H1 (cell line): ENCODE results near the gene METAP1D. TPM values are rescaled to one million over a fixed set of nuclear protein-coding genes. Genes with fewer than 3 reads are reported as not detected.

ENCODE experiments used
- CTCF ChIA-PET: fragments of 300-600 bp; sonication (Branson Sonifier 250); formaldehyde crosslinking; loops from one replicate; lab custom pipeline; 2021; ENCODE audit not compliant: partially characterized antibody; lab: Charles Lee
- POLR2A ChIA-PET: fragments of 300-600 bp; sonication (Branson Sonifier 250); formaldehyde crosslinking; loops from one replicate; lab custom pipeline; 2021; ENCODE audit warnings: inconsistent platforms; ENCODE audit not compliant: partially characterized antibody; lab: Charles Lee
- DNase-seq, 2 experiments: peaks; one replicate each; pipeline versions ENCODE4 v3.0.0 to v3.0.0-alpha.2; 2010 to 2022; ENCODE audit warnings: low spot score in 2 of 2, low read depth in 1 of 2, mixed read lengths in 1 of 2
- FAIRE-seq: peaks from 2 replicates; lab custom pipeline; 2011; peaks lifted over from hg19 to GRCh38; lab: Jason Lieb, UNC
- H2AFZ ChIP-seq: 2 replicates; pipeline ENCODE4 v1.8.1; 2012; ENCODE audit warnings: low read length, inconsistent platforms
- H2AK5ac ChIP-seq: 2 replicates; pipeline ENCODE4 v1.6.1; 2013; ENCODE audit warnings: low read depth, low read length
- H2BK120ac ChIP-seq: replicated peaks from 2 replicates; pipeline ENCODE3; 2013; ENCODE audit warnings: low read depth, low read length, inconsistent platforms
- H2BK12ac ChIP-seq: 2 replicates; pipeline ENCODE4 v1.6.1; 2013; ENCODE audit warnings: low read depth, low read length
- H2BK15ac ChIP-seq: 2 replicates; pipeline ENCODE4 v1.6.1; 2013; ENCODE audit warnings: low read length
- H2BK20ac ChIP-seq: 2 replicates; pipeline ENCODE4 v1.6.1; 2013; ENCODE audit warnings: low read length
- H2BK5ac ChIP-seq: 2 replicates; pipeline ENCODE4 v1.6.1; 2013; ENCODE audit warnings: low read depth, low read length
- H3K14ac ChIP-seq: 2 replicates; pipeline ENCODE4 v1.6.1; 2013; ENCODE audit warnings: inconsistent platforms; ENCODE audit not compliant: insufficient read length
- H3K18ac ChIP-seq: 2 replicates; pipeline ENCODE4 v1.6.1; 2013; ENCODE audit warnings: low read length; ENCODE audit errors: extremely low read depth
- H3K23ac ChIP-seq: 2 replicates; pipeline ENCODE4 v1.6.1; 2013; ENCODE audit warnings: inconsistent platforms; ENCODE audit not compliant: insufficient read length
- H3K23me2 ChIP-seq: 2 replicates; pipeline ENCODE4 v1.6.1; 2013; ENCODE audit warnings: low read depth, low read length
- H3K27ac ChIP-seq: 2 replicates; pipeline ENCODE4 v1.6.1; 2011; ENCODE audit warnings: low read depth, low read length, inconsistent platforms
- H3K27me3 ChIP-seq, 4 experiments: replicated peaks in 1 of 4; 1 replicate in 1 of 4; 2 replicates in 3 of 4; pipeline versions ENCODE4 v1.6.1 to v1.8.1; 2011 to 2013; ENCODE audit warnings: low read length in 3 of 4, mild to moderate bottlenecking in 3 of 4, inconsistent platforms in 2 of 4, mixed read lengths in 2 of 4, moderate library complexity in 1 of 4; ENCODE audit not compliant: control insufficient read depth in 3 of 4, insufficient read depth in 3 of 4; ENCODE audit errors: extremely low read depth in 1 of 4
- H3K36me3 ChIP-seq, 4 experiments: 2 replicates each; pipeline versions ENCODE4 v1.6.1 to v1.8.1; 2011 to 2013; ENCODE audit warnings: mild to moderate bottlenecking in 4 of 4, low read length in 3 of 4, moderate library complexity in 2 of 4, control low read depth in 1 of 4, inconsistent platforms in 1 of 4; ENCODE audit not compliant: insufficient read depth in 4 of 4, control insufficient read depth in 2 of 4
- H3K4ac ChIP-seq: replicated peaks from 2 replicates; pipeline ENCODE3; 2013; ENCODE audit warnings: low read length, low read depth, mixed read lengths, inconsistent platforms; ENCODE audit not compliant: insufficient read length
- H3K4me1 ChIP-seq, 4 experiments: replicated peaks in 1 of 4; 1 replicate in 1 of 4; 2 replicates in 3 of 4; pipeline versions ENCODE4 v1.6.1 to v1.8.1; 2011 to 2013; ENCODE audit warnings: low read length in 3 of 4, inconsistent platforms in 2 of 4, mixed read lengths in 1 of 4; ENCODE audit not compliant: insufficient read depth in 4 of 4, control insufficient read depth in 3 of 4
- H3K4me2 ChIP-seq, 2 experiments: 2 replicates each; pipeline versions ENCODE4 v1.6.1 to v1.8.1; 2011 to 2013; ENCODE audit warnings: low read depth in 2 of 2, low read length in 2 of 2, control low read depth in 1 of 2, inconsistent platforms in 1 of 2, mild to moderate bottlenecking in 1 of 2; ENCODE audit not compliant: insufficient read depth in 1 of 2
- H3K4me3 ChIP-seq, 4 experiments: fragments of 200-600, 300-600 bp in 1 of 4; sonication (generic), shearing (Covaris generic), sonication (Bioruptor Twin) in 1 of 4; 2 replicates each; pipeline versions ENCODE4 v1.5.1 to v1.8.1; 2011 to 2016; ENCODE audit warnings: low read length in 4 of 4, low read depth in 3 of 4, control low read depth in 2 of 4, inconsistent platforms in 2 of 4, mild to moderate bottlenecking in 2 of 4, mixed read lengths in 1 of 4, moderate library complexity in 1 of 4; ENCODE audit not compliant: insufficient read depth in 2 of 4; ENCODE audit errors: extremely low read depth in 1 of 4
- H3K56ac ChIP-seq: replicated peaks from 2 replicates; pipeline ENCODE3; 2013; ENCODE audit warnings: low read depth, mild to moderate bottlenecking, mixed read lengths, low read length, inconsistent platforms; ENCODE audit not compliant: insufficient read length
- H3K79me1 ChIP-seq: 2 replicates; pipeline ENCODE4 v1.6.1; 2013; ENCODE audit warnings: low read depth, low read length, control low read depth
- H3K79me2 ChIP-seq, 2 experiments: 2 replicates each; pipeline versions ENCODE4 v1.6.1 to v1.8.1; 2012 to 2013; ENCODE audit warnings: low read length in 2 of 2, mild to moderate bottlenecking in 2 of 2, inconsistent platforms in 1 of 2; ENCODE audit not compliant: insufficient read depth in 2 of 2, control insufficient read depth in 1 of 2
- H3K9ac ChIP-seq, 4 experiments: replicated peaks in 1 of 4; 1 replicate in 1 of 4; 2 replicates in 3 of 4; pipeline versions ENCODE4 v1.6.1 to v1.8.1; 2011 to 2013; ENCODE audit warnings: low read depth in 3 of 4, low read length in 3 of 4, control low read depth in 2 of 4, mild to moderate bottlenecking in 2 of 4, moderate library complexity in 2 of 4, inconsistent platforms in 1 of 4; ENCODE audit errors: extremely low read depth in 1 of 4
- H3K9me3 ChIP-seq, 2 experiments: 2 replicates each; pipeline versions ENCODE4 v1.6.1 to v1.8.1; 2012 to 2013; ENCODE audit warnings: mild to moderate bottlenecking in 2 of 2, moderate library complexity in 2 of 2, control low read depth in 1 of 2, inconsistent platforms in 1 of 2, low read depth in 1 of 2, low read length in 1 of 2, mixed read lengths in 1 of 2; ENCODE audit not compliant: insufficient read depth in 2 of 2
- H4K20me1 ChIP-seq, 2 experiments: replicated peaks in 1 of 2; 2 replicates each; pipeline versions ENCODE3 to v1.8.1; 2011 to 2013; ENCODE audit warnings: inconsistent platforms in 2 of 2, low read length in 2 of 2, mild to moderate bottlenecking in 1 of 2; ENCODE audit not compliant: insufficient read depth in 2 of 2, control insufficient read depth in 1 of 2
- H4K5ac ChIP-seq: 2 replicates; pipeline ENCODE4 v1.6.1; 2013; ENCODE audit warnings: low read length, low read depth, mixed read lengths, inconsistent platforms; ENCODE audit not compliant: insufficient read length
- H4K8ac ChIP-seq: 2 replicates; pipeline ENCODE4 v1.8.0; 2013; ENCODE audit warnings: mild to moderate bottlenecking, moderate library complexity, low read length, inconsistent platforms; ENCODE audit not compliant: insufficient read depth; ENCODE audit errors: extremely low read depth
- H4K91ac ChIP-seq: replicated peaks from 2 replicates; pipeline ENCODE3; 2013; ENCODE audit warnings: low read length, mixed read lengths, inconsistent platforms; ENCODE audit not compliant: insufficient read length
- RBBP5 ChIP-seq: IDR thresholded peaks from 2 replicates; pipeline ENCODE4 v1.7.1; 2012; ENCODE audit warnings: low read depth, mild to moderate bottlenecking, inconsistent platforms, low read length, moderate library complexity, borderline replicate concordance
- RFX5 ChIP-seq: IDR thresholded peaks from 2 replicates; pipeline ENCODE4 v1.6.1; 2011; ENCODE audit warnings: low read depth, low read length, improper control_type of control experiment, borderline replicate concordance
- RNF2 ChIP-seq: fragments of 200-900, 300-1000 bp; sonication (generic); IDR thresholded peaks from 2 replicates; pipeline ENCODE4 v1.7.1; 2016; ENCODE audit warnings: borderline replicate concordance, low read depth, mild to moderate bottlenecking, antibody characterized with exemption, low read length; ENCODE audit not compliant: poor library complexity, severe bottlenecking; ENCODE audit errors: missing control alignments
- TAF1 ChIP-seq: IDR thresholded peaks from 2 replicates; pipeline ENCODE4 v1.6.1; 2011; ENCODE audit warnings: mild to moderate bottlenecking, low read depth, low read length
- WGBS, 2 experiments: shearing (Covaris generic) in 1 of 2; methylation state at CpG; one replicate each; pipeline versions ENCODE4 v1.1.6 to v1.1.7; 2013 to 2015; ENCODE audit warnings: low lambda C conversion rate in 2 of 2, mixed read lengths in 2 of 2, inconsistent platforms in 1 of 2, low coverage in 1 of 2, missing lambda C conversion rate in 1 of 2; ENCODE audit not compliant: insufficient replicate concordance in 2 of 2, insufficient coverage in 1 of 2, insufficient read length in 1 of 2; ENCODE audit errors: extremely low coverage in 1 of 2, missing lambda C conversion rate in 1 of 2; 5-methylcytosine and 5-hydroxymethylcytosine counted together
- polyA plus RNA-seq, 7 experiments: library from polyadenylated mRNA; depleted of rRNA in 3 of 7; stranded (reverse) in 5 of 7; unstranded in 2 of 7; fragments of >200 nt in 5 of 7; fragments of 200-250 nt in 2 of 7; gene quantifications; 1 replicate in 5 of 7; 2 replicates in 1 of 7; 4 replicates in 1 of 7; pipeline versions ENCODE4 v1.2.1 to v1.2.3, GENCODE V29; 2011 to 2013; ENCODE audit warnings: missing spikeins in 2 of 7, mixed read lengths in 2 of 7
- total RNA-seq: library from RNA; stranded (reverse); fragmentation: NEBNext Ultra II Directional; extraction: Animal tissue kit (Norgen Biotek cat#: 25700); gene quantifications from 2 replicates; pipeline ENCODE4 v1.2.1, GENCODE V29; 2021

Gene METAP1D
- total and polyA plus RNA-seq, 2 of the 8 experiments (the other 6 are each of a cell fraction or from before 2014, with no cell fraction given) = 3.9 to 6.2 TPM

GRCh38 chr2:171959998-171960397, 39.8 kb upstream of the METAP1D start:
- FAIRE-seq = no peak
- Histone ChIP-seq H4K91ac (no peak overlapping the region), H4K8ac (no peak overlapping the region), H3K27ac (no peak overlapping the region), H2BK120ac (no peak overlapping the region), H2BK12ac (no peak overlapping the region), H3K79me2 (no peaks in the 10 kb centered on the region), H2AFZ (no peak overlapping the region), H3K9me3 (no peaks in the 10 kb centered on the region), H2AK5ac (no peak overlapping the region), H4K20me1 (peaks cover 3 to 4% of the 10 kb centered on the region in 2 experiments), H2BK20ac (no peak overlapping the region), H3K36me3 (peaks cover 0 to 3% (median 0%) of the 10 kb centered on the region in 4 experiments; a peak in 3 of 8 replicates), H3K79me1 (no peaks in the 10 kb centered on the region), H2BK15ac (no peak overlapping the region), H2BK5ac (no peak overlapping the region), H3K23ac (no peak overlapping the region), H3K27me3 (no peaks in the 10 kb centered on the region), H3K9ac (no peak overlapping the region), H3K18ac (no peak overlapping the region), H4K5ac (no peak overlapping the region), H3K4me3 (no peak overlapping the region), H3K23me2 (no peaks in the 10 kb centered on the region), H3K4ac (no peak overlapping the region), H3K14ac (no peak overlapping the region), H3K4me1 (no peaks in the 10 kb centered on the region; a peak in 1 of 7 replicates), H3K56ac (no peak overlapping the region), H3K4me2 (no peak overlapping the region)
- POLR2A ChIA-PET = no interaction called here
- CTCF ChIA-PET = interaction anchor here (1.1 to 2.1 kb wide), 3 partner anchors 144 to 256 kb away, joined by 3 to 6 read pairs (median 4); no protein-coding TSS in a partner anchor
- DNase-seq = no peak
- 88% methylated on average over 2 of the region's 2 CpGs; no CpG with 5 or more reads in 1 of the 2 experiments for WGBS, 2 experiments
- no peak for TF ChIP-seq RFX5
- TF ChIP-seq RNF2 = no peak
- TF ChIP-seq TAF1 = no peak
- TF ChIP-seq RBBP5 = no peak
